K562 (cell line): ENCODE measurements around the gene SIK3. TPM values are rescaled to one million over a fixed set of nuclear protein-coding genes. Genes with fewer than 3 reads are reported as not detected.

ENCODE experiments used
- ATAC-seq: fragments of 200-7000 bp; cut with Tn5 transposase; 3 replicates; pipeline ENCODE4 v1.9.1; 2020; ENCODE audit warnings: moderate library complexity
- BruUV-seq: library from RNA; stranded (reverse); fragments of 400-500 nt; replicated peaks from 2 replicates; lab custom pipeline; 2021; lab: Mats Ljungman, UMichigan
- CTCF ChIA-PET: fragments of 300-600 bp; formaldehyde crosslinking; extraction: SDS; loops from one replicate; lab custom pipeline; 2021; ENCODE audit warnings: low intra/inter-chr PET ratio; lab: Yijun Ruan, JAX
- POLR2A ChIA-PET: fragments of 300-600, 350-650 bp; sonication (Branson Sonifier 250); formaldehyde crosslinking; extraction: SDS; loops from one replicate; lab custom pipeline; 2021; ENCODE audit warnings: antibody characterized with exemption, inconsistent platforms; lab: Yijun Ruan, JAX
- DNase-seq, 4 experiments: peaks; one replicate each; pipeline versions ENCODE4 v3.0.0 to v3.0.0-alpha.2; 2011 to 2018; ENCODE audit warnings: low spot score in 3 of 4, mixed read lengths in 3 of 4; ENCODE audit errors: extremely low read depth in 1 of 4
- FAIRE-seq: peaks from 2 replicates; lab custom pipeline; 2011; peaks lifted over from hg19 to GRCh38; lab: Jason Lieb, UNC
- H2AFZ ChIP-seq: 2 replicates; pipeline ENCODE4 v1.6.0; 2011; ENCODE audit warnings: low read depth, low read length, control low read depth, inconsistent platforms
- H3K27ac ChIP-seq: fragments of 200-600 bp; 3 replicates; pipeline ENCODE4 v1.8.0; 2011; ENCODE audit warnings: low read depth, mild to moderate bottlenecking, control low read depth, inconsistent platforms, low read length, moderate library complexity, mixed read lengths; ENCODE audit errors: extremely low read depth
- H3K27me3 ChIP-seq, 2 experiments: fragments of 300-600 bp in 1 of 2; 2 replicates in 1 of 2; 3 replicates in 1 of 2; pipeline versions ENCODE4 v1.6.0 to v1.8.0; 2011; ENCODE audit warnings: inconsistent platforms in 2 of 2, low read length in 2 of 2, mild to moderate bottlenecking in 1 of 2, mixed read lengths in 1 of 2, moderate library complexity in 1 of 2; ENCODE audit not compliant: control insufficient read depth in 2 of 2, insufficient read depth in 2 of 2
- H3K36me3 ChIP-seq: fragments of 300-600 bp; 3 replicates; pipeline ENCODE4 v1.8.0; 2011; ENCODE audit warnings: mild to moderate bottlenecking, low read length, inconsistent platforms; ENCODE audit not compliant: control insufficient read depth, insufficient read depth
- H3K4me1 ChIP-seq, 2 experiments: fragments of 200-600 bp in 1 of 2; replicated peaks in 1 of 2; 2 replicates in 1 of 2; 3 replicates in 1 of 2; pipeline versions ENCODE4 v1.5.1 to v1.8.0; 2011; ENCODE audit warnings: inconsistent platforms in 2 of 2, low read length in 2 of 2, mild to moderate bottlenecking in 1 of 2, mixed read lengths in 1 of 2, moderate library complexity in 1 of 2; ENCODE audit not compliant: control insufficient read depth in 2 of 2, insufficient read depth in 2 of 2
- H3K4me2 ChIP-seq: 2 replicates; pipeline ENCODE4 v1.6.1; 2011; ENCODE audit warnings: low read length, control low read depth, inconsistent platforms, mixed read lengths; ENCODE audit not compliant: insufficient read depth
- H3K4me3 ChIP-seq: fragments of 200-600 bp; sonication (generic), shearing (Covaris generic); 2 replicates; pipeline ENCODE4 v1.5.1; 2016; ENCODE audit warnings: control low read depth, inconsistent platforms
- H3K79me2 ChIP-seq: fragments of 200-600 bp; 3 replicates; pipeline ENCODE4 v1.8.0; 2011; ENCODE audit warnings: low read length, inconsistent platforms; ENCODE audit not compliant: control insufficient read depth, insufficient read depth
- H3K9ac ChIP-seq, 2 experiments: 2 replicates each; pipeline versions ENCODE4 v1.6.0 to v1.6.1; 2011; ENCODE audit warnings: low read depth in 2 of 2, low read length in 2 of 2, control low read depth in 1 of 2, inconsistent platforms in 1 of 2, mild to moderate bottlenecking in 1 of 2, mixed read lengths in 1 of 2; ENCODE audit not compliant: insufficient read depth in 1 of 2
- H3K9me1 ChIP-seq: one replicate; pipeline ENCODE4 v1.6.0; 2011; ENCODE audit warnings: inconsistent platforms, mild to moderate bottlenecking, low read length, moderate library complexity; ENCODE audit not compliant: control insufficient read depth, insufficient read depth
- H3K9me3 ChIP-seq: replicated peaks from 2 replicates; pipeline ENCODE4 v1.5.1; 2011; ENCODE audit warnings: low read depth, low read length, inconsistent platforms; ENCODE audit not compliant: control insufficient read depth, insufficient read depth
- H4K20me1 ChIP-seq: replicated peaks from 2 replicates; pipeline ENCODE4 v1.6.1; 2011; ENCODE audit warnings: low read length, inconsistent platforms, mixed read lengths; ENCODE audit not compliant: control insufficient read depth, insufficient read depth
- NR2C1 ChIP-seq, 2 experiments: fragments of 450-650 bp; IDR thresholded peaks; 2 replicates each; pipeline ENCODE4 v1.6.1; 2017; ENCODE audit warnings: mild to moderate bottlenecking in 2 of 2, antibody characterized with exemption in 1 of 2, inconsistent platforms in 1 of 2, missing compliant biosample characterization in 1 of 2, missing genetic modification characterization in 1 of 2
- NR2C2 ChIP-seq, 2 experiments: fragments of 200-800 bp in 1 of 2; sonication (Bioruptor generic) in 1 of 2; sonication (generic) in 1 of 2; formaldehyde crosslinking in 1 of 2; IDR thresholded peaks; 2 replicates each; pipeline versions ENCODE4 v1.6.1 to v1.8.0; 2016 to 2022; ENCODE audit warnings: mild to moderate bottlenecking in 1 of 2, missing compliant biosample characterization in 1 of 2, missing genetic modification characterization in 1 of 2, missing genetic modification reagents in 1 of 2
- WGBS: fragments of 100-300 bp; shearing (Covaris generic); methylation state at CpG from one replicate; pipeline ENCODE4 v1.1.6; 2016; ENCODE audit warnings: low coverage, mixed read lengths; ENCODE audit not compliant: insufficient coverage; ENCODE audit errors: missing lambda C conversion rate; 5-methylcytosine and 5-hydroxymethylcytosine counted together
- in situ Hi-C: fragments of 300-500 bp; cut with MboI; formaldehyde crosslinking; loops from 4 replicates; pipeline ENCODE4 v1.15.0; 2018; ENCODE audit warnings: inconsistent platforms, mixed read lengths
- intact Hi-C: fragments of 100-400 bp; cut with micrococcal nuclease; formaldehyde crosslinking; loops from 2 replicates; pipeline ENCODE4 v1.14.2; 2022
- polyA plus RNA-seq, 8 experiments: library from polyadenylated mRNA; depleted of rRNA in 4 of 8; stranded (reverse) in 5 of 8; unstranded in 3 of 8; fragments of >200 nt; fragmentation: Nextera tagmentation in 2 of 8; fragmentation: Illumina TruSeq in 1 of 8; extraction: Ambion mirVana in 2 of 8; extraction: Trizol in 1 of 8; gene quantifications; 2 replicates each; pipeline versions ENCODE4 v1.2.1 to v1.2.3, GENCODE V29; 2011 to 2014; ENCODE audit warnings: inconsistent platforms in 1 of 8, missing spikeins in 1 of 8
- total RNA-seq, 7 experiments: library from RNA; depleted of rRNA in 6 of 7; stranded (reverse); fragments of >200 nt in 6 of 7; fragmentation: Illumina TruSeq in 2 of 7; extraction: Trizol in 2 of 7; gene quantifications; 2 replicates each; pipeline versions ENCODE4 v1.2.1 to v1.2.3, GENCODE V29; 2011 to 2021; ENCODE audit warnings: low replicate concordance in 1 of 7
- TF ChIP-seq, protein P1 (sequence below): sonication (generic); formaldehyde crosslinking; IDR thresholded peaks from 2 replicates; pipeline ENCODE4 v1.8.0; 2022; ENCODE audit warnings: missing genetic modification reagents, mild to moderate bottlenecking, borderline replicate concordance

SIK3 gene
- total and polyA plus RNA-seq, 9 of the 15 experiments (the other 6 are each of a cell fraction or from before 2014, with no cell fraction given): 1.6 to 21.6 (median 8.0) TPM

DNA sequence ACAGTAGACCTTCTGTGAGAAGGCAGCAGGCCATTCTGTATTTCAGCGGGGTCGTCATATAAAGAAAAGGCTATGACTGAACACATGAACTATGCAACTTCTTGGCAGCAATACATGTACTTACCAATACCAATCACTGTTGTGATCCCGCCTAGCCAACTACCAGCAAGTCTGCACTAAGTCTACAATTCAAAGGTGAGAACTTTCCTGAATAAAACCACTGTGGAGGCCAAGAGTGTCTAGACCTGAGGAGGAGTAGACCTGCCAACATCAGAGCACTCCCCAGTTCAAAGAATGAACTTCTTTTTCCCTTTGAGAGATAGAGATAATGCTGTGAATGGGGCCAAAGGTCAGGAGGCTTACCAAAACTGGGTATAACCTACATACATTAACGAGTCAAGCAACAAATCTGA lies 108.2 kb downstream of the SIK3 start:
- H3K4me2 ChIP-seq: no peak overlapping the region
- H3K9me1 ChIP-seq: no peaks in the 10 kb centered on the region
- intact Hi-C loops (loop anchor here (5.0 kb wide), 1 partner anchor 107 kb away; the partner anchor contains the start of gene SIK3), in situ Hi-C loops (no loop called here)
- no peak overlapping the region for H2AFZ ChIP-seq
- ChIA-PET POLR2A (no interaction called here), CTCF (no interaction called here)
- H3K9me3 ChIP-seq: no peaks in the 10 kb centered on the region
- DNase-seq (peak in 2 of 4 experiments; percentile 11 to 24), ATAC-seq (peak; percentile 75), FAIRE-seq (no peak)
- H3K36me3 ChIP-seq: no peaks in the 10 kb centered on the region
- peaks cover 0 to 10% of the 10 kb centered on the region in 2 experiments; a peak in 4 of 5 replicates for H3K4me1 ChIP-seq
- WGBS: 57% methylated on average over 4 of the region's 4 CpGs
- TF ChIP-seq, protein P1, sequence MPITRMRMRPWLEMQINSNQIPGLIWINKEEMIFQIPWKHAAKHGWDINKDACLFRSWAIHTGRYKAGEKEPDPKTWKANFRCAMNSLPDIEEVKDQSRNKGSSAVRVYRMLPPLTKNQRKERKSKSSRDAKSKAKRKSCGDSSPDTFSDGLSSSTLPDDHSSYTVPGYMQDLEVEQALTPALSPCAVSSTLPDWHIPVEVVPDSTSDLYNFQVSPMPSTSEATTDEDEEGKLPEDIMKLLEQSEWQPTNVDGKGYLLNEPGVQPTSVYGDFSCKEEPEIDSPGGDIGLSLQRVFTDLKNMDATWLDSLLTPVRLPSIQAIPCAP: no peak
- TF ChIP-seq NR2C2 (CRISPR knock-in tag; IDR thresholded peaks at IDR 0.05) (no peak), NR2C2 (tag; IDR thresholded peaks at IDR 0.05) (peak; percentile 34; the same call in 1 of the 2 replicates), NR2C1 (IDR thresholded peaks at IDR 0.05) (peak; percentile 42; the same call in 1 of the 2 replicates), NR2C1 (tag; IDR thresholded peaks at IDR 0.05) (peak; percentile 42; the same call in 1 of the 2 replicates)
- BruUV-seq: no TSS peak
- no peaks in the 10 kb centered on the region for H3K27me3 ChIP-seq
- H3K79me2 ChIP-seq: peaks cover 26% of the 10 kb centered on the region; the same call in 2 of the 3 replicates
- no peaks in the 10 kb centered on the region; the same call in none of the 2 replicates for H4K20me1 ChIP-seq
- H3K27ac ChIP-seq: no peak overlapping the region
- H3K4me3 ChIP-seq: no peak overlapping the region
- H3K9ac ChIP-seq: no peak overlapping the region
